A549 (cell line): ENCODE data around the gene PSMD14. TPM values are rescaled to one million over a fixed set of nuclear protein-coding genes. Genes with fewer than 3 reads are reported as not detected.

Source experiments
- ATAC-seq, 2 experiments: fragments of 200-7000 bp in 1 of 2; fragments of >200 bp in 1 of 2; cut with Nextera tagmentation in 1 of 2; cut with Tn5 transposase in 1 of 2; 3 replicates each; pipeline versions ENCODE4 v1.8.0 to v1.9.1; 2018 to 2020; ENCODE audit warnings: mild to moderate bottlenecking in 1 of 2, moderate library complexity in 1 of 2
- CTCF ChIA-PET: fragments of 300-600 bp; sonication (Branson Sonifier 250); formaldehyde crosslinking; extraction: SDS; loops from one replicate; lab custom pipeline; 2021; ENCODE audit warnings: antibody characterized with exemption, inconsistent platforms; lab: Yijun Ruan, JAX
- POLR2A ChIA-PET: fragments of 350-600 bp; formaldehyde crosslinking; extraction: SDS; loops from one replicate; lab custom pipeline; 2021; ENCODE audit warnings: antibody characterized with exemption, inconsistent platforms; lab: Yijun Ruan, JAX
- DNase-seq, 2 experiments: peaks; one replicate each; pipeline versions ENCODE4 v3.0.0 to v3.0.0-alpha.2; 2011 to 2016; ENCODE audit warnings: low read depth in 1 of 2, low spot score in 1 of 2
- FAIRE-seq: peaks from 2 replicates; lab custom pipeline; 2011; peaks lifted over from hg19 to GRCh38; lab: Jason Lieb, UNC
- H3K27ac ChIP-seq, 2 experiments: fragments of >200 bp; sonication (Bioruptor Twin); formaldehyde crosslinking; 3 replicates each; pipeline ENCODE4 v1.5.1; 2016 to 2017
- H3K4me1 ChIP-seq: fragments of >200 bp; sonication (Bioruptor Twin); formaldehyde crosslinking; 3 replicates; pipeline ENCODE4 v1.6.1; 2016
- H3K4me2 ChIP-seq: fragments of >200 bp; sonication (Bioruptor Twin); formaldehyde crosslinking; 3 replicates; pipeline ENCODE4 v1.6.1; 2016
- H3K4me3 ChIP-seq: fragments of >200 bp; sonication (Bioruptor Twin); formaldehyde crosslinking; 3 replicates; pipeline ENCODE4 v1.5.1; 2016
- H3K9me3 ChIP-seq: fragments of >200 bp; sonication (Bioruptor Twin); formaldehyde crosslinking; 3 replicates; pipeline ENCODE4 v1.6.1; 2016
- EHMT2 ChIP-seq: fragments of 200-600 bp; sonication (generic); IDR thresholded peaks from 2 replicates; pipeline ENCODE4 v1.6.1; 2016; ENCODE audit warnings: antibody characterized with exemption, low read depth, mild to moderate bottlenecking, moderate library complexity
- ESRRA ChIP-seq: fragments of 150-350 bp; IDR thresholded peaks from 2 replicates; pipeline ENCODE4 v1.6.1; 2014; ENCODE audit warnings: mild to moderate bottlenecking, low read length, borderline replicate concordance
- FOSL2 ChIP-seq, 2 experiments: fragments of 450-650 bp in 1 of 2; fragments of >200 bp in 1 of 2; sonication (Bioruptor Twin) in 1 of 2; formaldehyde crosslinking; IDR thresholded peaks; 2 replicates each; pipeline versions ENCODE4 v1.5.0 to v1.6.1; 2016 to 2020; ENCODE audit warnings: mild to moderate bottlenecking in 1 of 2, moderate library complexity in 1 of 2
- FOXS1 ChIP-seq: fragments of 250-450 bp; sonication (Bioruptor Pico); IDR thresholded peaks from 2 replicates; pipeline ENCODE4 v1.5.0; 2020; ENCODE audit warnings: mild to moderate bottlenecking, moderate library complexity
- HDAC2 ChIP-seq: fragments of 200-600 bp; sonication (generic); IDR thresholded peaks from 2 replicates; pipeline ENCODE4 v1.6.1; 2016
- HEYL ChIP-seq: fragments of 250-450 bp; sonication (Bioruptor Pico); IDR thresholded peaks from 2 replicates; pipeline ENCODE4 v1.8.0; 2021; ENCODE audit warnings: mild to moderate bottlenecking, moderate library complexity
- JUN ChIP-seq, 2 experiments: fragments of >200 bp; sonication (Bioruptor Twin); formaldehyde crosslinking; IDR thresholded peaks; 2 replicates in 1 of 2; 3 replicates in 1 of 2; pipeline ENCODE4 v1.6.1; 2016 to 2017
- MAFK ChIP-seq: fragments of 450-650 bp; IDR thresholded peaks from 2 replicates; pipeline ENCODE4 v1.6.1; 2014; ENCODE audit not compliant: partially characterized antibody
- NFE2L2 ChIP-seq: fragments of 150-350 bp; conservative IDR thresholded peaks from 2 replicates; pipeline ENCODE4 v1.6.1; 2014; ENCODE audit warnings: low read length
- NPAS2 ChIP-seq: fragments of 250-450 bp; sonication (Bioruptor Pico); IDR thresholded peaks from 2 replicates; pipeline ENCODE4 v1.8.0; 2022; ENCODE audit warnings: mild to moderate bottlenecking, moderate library complexity, borderline replicate concordance
- POLR2A ChIP-seq: IDR thresholded peaks from 2 replicates; pipeline ENCODE4 v1.6.1; 2012; ENCODE audit warnings: mild to moderate bottlenecking, low read length
- RAD21 ChIP-seq, 2 experiments: fragments of >200 bp in 1 of 2; sonication (Bioruptor Twin) in 1 of 2; formaldehyde crosslinking in 1 of 2; IDR thresholded peaks in 1 of 2; conservative IDR thresholded peaks in 1 of 2; 2 replicates in 1 of 2; 3 replicates in 1 of 2; pipeline ENCODE4 v1.6.1; 2012 to 2018; ENCODE audit warnings: inconsistent platforms in 1 of 2
- RNF2 ChIP-seq: fragments of 200-600 bp; sonication (generic); IDR thresholded peaks from 2 replicates; pipeline ENCODE4 v1.6.1; 2016; ENCODE audit warnings: low read depth, mild to moderate bottlenecking, antibody characterized with exemption, moderate library complexity, borderline replicate concordance
- ZFP36 ChIP-seq: fragments of 450-650 bp; IDR thresholded peaks from 2 replicates; pipeline ENCODE4 v1.6.1; 2014; ENCODE audit warnings: borderline replicate concordance; ENCODE audit not compliant: partially characterized antibody
- ZNF302 ChIP-seq: fragments of 250-450 bp; sonication (Bioruptor Pico); IDR thresholded peaks from 2 replicates; pipeline ENCODE4 v1.9.0; 2021; ENCODE audit warnings: inconsistent platforms, mild to moderate bottlenecking, moderate library complexity
- WGBS: methylation state at CpG from one replicate; pipeline ENCODE4 v1.1.6; 2017; ENCODE audit errors: missing lambda C conversion rate; 5-methylcytosine and 5-hydroxymethylcytosine counted together
- polyA plus RNA-seq, 4 experiments: library from polyadenylated mRNA; depleted of rRNA in 3 of 4; stranded (reverse); fragments of >200 nt; fragmentation: RNase III in 1 of 4; extraction: RNeasy Plus Mini Kit Qiagen cat#74134 plus additional on column Dnase treatment in 1 of 4; gene quantifications; 2 replicates in 3 of 4; 3 replicates in 1 of 4; pipeline ENCODE4 v1.2.3, GENCODE V29; 2011 to 2017
- TF ChIP-seq, protein P1 (sequence below): fragments of >200 bp; sonication (Bioruptor Twin); formaldehyde crosslinking; IDR thresholded peaks from 3 replicates; pipeline ENCODE4 v1.6.1; 2016
- TF ChIP-seq, protein P2 (sequence below): fragments of >200 bp; sonication (Bioruptor Twin); formaldehyde crosslinking; IDR thresholded peaks from 2 replicates; pipeline ENCODE4 v1.6.1; 2016
- TF ChIP-seq, protein P3 (sequence below): fragments of 250-450 bp; sonication (Bioruptor Pico); IDR thresholded peaks from 2 replicates; pipeline ENCODE4 v1.5.0; 2020; ENCODE audit warnings: low read depth, mild to moderate bottlenecking, moderate library complexity
- TF ChIP-seq, protein P4 (sequence below): fragments of >200 bp; sonication (Bioruptor Twin); formaldehyde crosslinking; IDR thresholded peaks from 3 replicates; pipeline ENCODE4 v1.5.1; 2016
- TF ChIP-seq, protein P5 (sequence below): fragments of 450-650 bp; IDR thresholded peaks from 2 replicates; pipeline ENCODE4 v1.6.1; 2014; ENCODE audit warnings: antibody characterized with exemption
- TF ChIP-seq, protein P6 (sequence below): IDR thresholded peaks from 2 replicates; pipeline ENCODE4 v1.6.1; 2012; ENCODE audit warnings: low read depth, borderline replicate concordance
- TF ChIP-seq, protein P7 (sequence below): IDR thresholded peaks from 2 replicates; pipeline ENCODE4 v1.6.1; 2012

Gene PSMD14
- polyA plus RNA-seq, 2 of the 4 experiments (the other 2 are of a cell fraction) = 166 to 218 TPM

DNA sequence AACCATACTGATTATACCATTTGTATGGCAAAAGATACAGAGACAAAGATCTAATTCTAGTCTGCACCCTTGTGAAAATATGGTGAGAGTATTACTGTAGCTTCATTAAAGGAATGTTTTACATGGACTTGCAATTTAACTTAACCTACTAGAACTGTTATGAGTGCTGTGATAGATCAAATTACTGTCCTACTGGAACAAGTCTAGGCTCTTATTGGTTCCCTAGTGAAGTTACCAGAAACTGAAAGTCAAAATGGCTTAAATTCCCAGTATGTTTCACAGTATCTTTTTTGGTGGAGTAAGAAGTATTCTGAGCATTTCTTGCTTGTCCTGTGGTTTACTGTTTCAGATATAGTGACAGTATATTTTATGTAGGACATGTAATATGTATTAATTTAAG lies 104.1 kb downstream of the PSMD14 start:
- Histone ChIP-seq H3K4me3 (no peak overlapping the region), H3K4me2 (no peak overlapping the region), H3K4me1 (no peaks in the 10 kb centered on the region), H3K27ac (no peak overlapping the region), H3K9me3 (no peaks in the 10 kb centered on the region)
- DNase-seq (no peak), FAIRE-seq (no peak), ATAC-seq (no peak)
- ChIA-PET CTCF (no interaction called here), POLR2A (no interaction called here)
- TF ChIP-seq, protein P1, sequence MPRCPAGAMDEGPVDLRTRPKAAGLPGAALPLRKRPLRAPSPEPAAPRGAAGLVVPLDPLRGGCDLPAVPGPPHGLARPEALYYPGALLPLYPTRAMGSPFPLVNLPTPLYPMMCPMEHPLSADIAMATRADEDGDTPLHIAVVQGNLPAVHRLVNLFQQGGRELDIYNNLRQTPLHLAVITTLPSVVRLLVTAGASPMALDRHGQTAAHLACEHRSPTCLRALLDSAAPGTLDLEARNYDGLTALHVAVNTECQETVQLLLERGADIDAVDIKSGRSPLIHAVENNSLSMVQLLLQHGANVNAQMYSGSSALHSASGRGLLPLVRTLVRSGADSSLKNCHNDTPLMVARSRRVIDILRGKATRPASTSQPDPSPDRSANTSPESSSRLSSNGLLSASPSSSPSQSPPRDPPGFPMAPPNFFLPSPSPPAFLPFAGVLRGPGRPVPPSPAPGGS = no peak
- TF ChIP-seq ESRRA = no peak
- no peak for TF ChIP-seq NPAS2
- TF ChIP-seq, protein P2, sequence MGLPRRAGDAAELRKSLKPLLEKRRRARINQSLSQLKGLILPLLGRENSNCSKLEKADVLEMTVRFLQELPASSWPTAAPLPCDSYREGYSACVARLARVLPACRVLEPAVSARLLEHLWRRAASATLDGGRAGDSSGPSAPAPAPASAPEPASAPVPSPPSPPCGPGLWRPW = no peak
- TF ChIP-seq ZNF302 (CRISPR knock-in tag) = no peak
- TF ChIP-seq NFE2L2 = no peak
- TF ChIP-seq, protein P3, sequence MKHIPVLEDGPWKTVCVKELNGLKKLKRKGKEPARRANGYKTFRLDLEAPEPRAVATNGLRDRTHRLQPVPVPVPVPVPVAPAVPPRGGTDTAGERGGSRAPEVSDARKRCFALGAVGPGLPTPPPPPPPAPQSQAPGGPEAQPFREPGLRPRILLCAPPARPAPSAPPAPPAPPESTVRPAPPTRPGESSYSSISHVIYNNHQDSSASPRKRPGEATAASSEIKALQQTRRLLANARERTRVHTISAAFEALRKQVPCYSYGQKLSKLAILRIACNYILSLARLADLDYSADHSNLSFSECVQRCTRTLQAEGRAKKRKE (CRISPR knock-in tag) = no peak
- TF ChIP-seq HDAC2 = no peak
- no peak for TF ChIP-seq MAFK
- TF ChIP-seq FOXS1 (CRISPR knock-in tag) = no peak
- no peak for TF ChIP-seq JUN (IDR thresholded peaks at IDR 0.05)
- no peak for TF ChIP-seq EHMT2
- TF ChIP-seq, protein P4, sequence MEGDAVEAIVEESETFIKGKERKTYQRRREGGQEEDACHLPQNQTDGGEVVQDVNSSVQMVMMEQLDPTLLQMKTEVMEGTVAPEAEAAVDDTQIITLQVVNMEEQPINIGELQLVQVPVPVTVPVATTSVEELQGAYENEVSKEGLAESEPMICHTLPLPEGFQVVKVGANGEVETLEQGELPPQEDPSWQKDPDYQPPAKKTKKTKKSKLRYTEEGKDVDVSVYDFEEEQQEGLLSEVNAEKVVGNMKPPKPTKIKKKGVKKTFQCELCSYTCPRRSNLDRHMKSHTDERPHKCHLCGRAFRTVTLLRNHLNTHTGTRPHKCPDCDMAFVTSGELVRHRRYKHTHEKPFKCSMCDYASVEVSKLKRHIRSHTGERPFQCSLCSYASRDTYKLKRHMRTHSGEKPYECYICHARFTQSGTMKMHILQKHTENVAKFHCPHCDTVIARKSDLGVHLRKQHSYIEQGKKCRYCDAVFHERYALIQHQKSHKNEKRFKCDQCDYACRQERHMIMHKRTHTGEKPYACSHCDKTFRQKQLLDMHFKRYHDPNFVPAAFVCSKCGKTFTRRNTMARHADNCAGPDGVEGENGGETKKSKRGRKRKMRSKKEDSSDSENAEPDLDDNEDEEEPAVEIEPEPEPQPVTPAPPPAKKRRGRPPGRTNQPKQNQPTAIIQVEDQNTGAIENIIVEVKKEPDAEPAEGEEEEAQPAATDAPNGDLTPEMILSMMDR = no peak
- TF ChIP-seq, protein P5, sequence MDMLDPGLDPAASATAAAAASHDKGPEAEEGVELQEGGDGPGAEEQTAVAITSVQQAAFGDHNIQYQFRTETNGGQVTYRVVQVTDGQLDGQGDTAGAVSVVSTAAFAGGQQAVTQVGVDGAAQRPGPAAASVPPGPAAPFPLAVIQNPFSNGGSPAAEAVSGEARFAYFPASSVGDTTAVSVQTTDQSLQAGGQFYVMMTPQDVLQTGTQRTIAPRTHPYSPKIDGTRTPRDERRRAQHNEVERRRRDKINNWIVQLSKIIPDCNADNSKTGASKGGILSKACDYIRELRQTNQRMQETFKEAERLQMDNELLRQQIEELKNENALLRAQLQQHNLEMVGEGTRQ = no peak
- TF ChIP-seq FOSL2 (IDR thresholded peaks at IDR 0.05) = no peak
- TF ChIP-seq FOSL2 (CRISPR knock-in tag; IDR thresholded peaks at IDR 0.05) = no peak
- TF ChIP-seq ZFP36 = no peak

DNA sequence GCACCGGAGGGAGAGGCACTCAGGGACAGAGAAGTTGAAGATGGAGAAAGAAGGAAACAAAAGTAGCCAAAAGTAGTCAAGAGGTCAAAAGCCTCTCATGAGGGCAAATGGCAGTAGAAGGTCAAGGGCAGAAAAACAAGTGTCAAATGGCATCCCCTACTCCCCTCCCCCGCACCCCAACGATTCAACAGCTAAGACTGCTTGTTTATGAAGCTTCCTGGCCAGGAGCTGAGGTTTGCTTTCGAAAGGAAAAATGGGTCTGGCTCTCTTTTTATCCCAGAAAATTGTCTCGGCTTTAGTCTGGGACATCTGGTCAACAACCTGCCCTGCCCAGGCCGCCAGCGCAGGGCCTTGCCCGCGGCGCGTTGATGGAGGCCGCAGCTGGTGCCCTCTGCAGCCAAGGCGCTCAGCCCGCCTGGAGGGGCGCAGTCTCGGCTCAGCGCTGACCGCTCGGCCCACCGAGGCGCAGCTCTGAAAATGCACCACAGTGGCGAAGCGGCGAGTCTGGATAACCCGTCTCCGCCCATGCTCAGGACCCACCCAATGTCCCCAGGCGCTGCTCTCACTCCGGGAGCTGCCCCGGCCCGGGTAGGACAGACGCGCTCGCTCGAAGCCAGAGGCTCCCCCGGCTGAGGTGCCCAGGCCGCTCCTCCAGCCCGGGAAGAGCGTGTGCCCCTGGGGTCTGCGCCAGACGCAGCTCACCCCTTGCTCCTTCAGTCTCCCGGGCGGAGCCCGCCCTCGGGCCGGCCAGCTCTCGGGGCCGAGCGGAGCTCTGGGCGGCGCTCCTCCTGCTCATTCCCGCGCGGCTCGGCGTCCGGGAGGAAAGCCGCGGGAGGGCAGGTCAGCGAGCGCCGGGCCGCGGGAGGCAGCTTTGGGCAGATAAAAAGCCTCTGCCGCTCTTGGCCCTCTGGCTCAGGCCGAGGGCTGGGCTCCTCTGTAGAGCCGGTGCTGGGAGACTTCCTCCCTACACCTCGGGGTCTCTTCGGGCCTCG lies 106.1 kb downstream of the PSMD14 start:
- Histone ChIP-seq H3K4me3 (peak overlapping the region; percentile 50), H3K9me3 (no peaks in the 10 kb centered on the region), H3K4me1 (no peaks in the 10 kb centered on the region), H3K27ac (peak overlapping the region; percentile 67 to 87), H3K4me2 (peak overlapping the region; percentile 80)
- ChIA-PET POLR2A (interaction anchor here (0.9 kb wide), 1 partner anchor 106 kb away, joined by 6 read pairs; the partner anchor contains the start of gene PSMD14), CTCF (interaction anchor here (0.7 to 1.3 kb wide), 2 partner anchors 10 to 49 kb away, joined by 3 read pairs; no protein-coding TSS in a partner anchor)
- peak; percentile 84 to 87 for ATAC-seq
- peak; percentile 29 to 47 for DNase-seq
- FAIRE-seq = no peak
- TF ChIP-seq RAD21 (conservative IDR thresholded peaks at IDR 0.05 in 1 of 2, IDR thresholded peaks at IDR 0.05 in 1 of 2) (no peak), RNF2 (peak; percentile 49; the same call in 1 of the 2 replicates), HDAC2 (0 out of 2 replicates have a peak, but pooled peaks have one; percentile 62), POLR2A (peak; percentile 33; the same call in 1 of the 2 replicates), JUN (IDR thresholded peaks at IDR 0.05) (peak in 1 of 2 experiments; percentile 42; a peak in 2 of 5 replicates), HEYL (CRISPR knock-in tag) (no peak)
- TF ChIP-seq, protein P6, sequence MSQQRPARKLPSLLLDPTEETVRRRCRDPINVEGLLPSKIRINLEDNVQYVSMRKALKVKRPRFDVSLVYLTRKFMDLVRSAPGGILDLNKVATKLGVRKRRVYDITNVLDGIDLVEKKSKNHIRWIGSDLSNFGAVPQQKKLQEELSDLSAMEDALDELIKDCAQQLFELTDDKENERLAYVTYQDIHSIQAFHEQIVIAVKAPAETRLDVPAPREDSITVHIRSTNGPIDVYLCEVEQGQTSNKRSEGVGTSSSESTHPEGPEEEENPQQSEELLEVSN = peak; percentile 80; the same call in 1 of the 2 replicates
- TF ChIP-seq, protein P7, sequence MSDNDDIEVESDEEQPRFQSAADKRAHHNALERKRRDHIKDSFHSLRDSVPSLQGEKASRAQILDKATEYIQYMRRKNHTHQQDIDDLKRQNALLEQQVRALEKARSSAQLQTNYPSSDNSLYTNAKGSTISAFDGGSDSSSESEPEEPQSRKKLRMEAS = peak; percentile 41; the same call in 1 of the 2 replicates
- 24% methylated on average over 21 of the region's 69 CpGs for WGBS
